Measurements from ENCODE around the gene ADORA2A. TPM values are rescaled to one million over a fixed set of nuclear protein-coding genes. Genes with fewer than 3 reads are reported as not detected.

ADORA2A gene
- total RNA-seq, 2 donors from 2014 or later: 14.5 to 47.6 TPM

DNA sequence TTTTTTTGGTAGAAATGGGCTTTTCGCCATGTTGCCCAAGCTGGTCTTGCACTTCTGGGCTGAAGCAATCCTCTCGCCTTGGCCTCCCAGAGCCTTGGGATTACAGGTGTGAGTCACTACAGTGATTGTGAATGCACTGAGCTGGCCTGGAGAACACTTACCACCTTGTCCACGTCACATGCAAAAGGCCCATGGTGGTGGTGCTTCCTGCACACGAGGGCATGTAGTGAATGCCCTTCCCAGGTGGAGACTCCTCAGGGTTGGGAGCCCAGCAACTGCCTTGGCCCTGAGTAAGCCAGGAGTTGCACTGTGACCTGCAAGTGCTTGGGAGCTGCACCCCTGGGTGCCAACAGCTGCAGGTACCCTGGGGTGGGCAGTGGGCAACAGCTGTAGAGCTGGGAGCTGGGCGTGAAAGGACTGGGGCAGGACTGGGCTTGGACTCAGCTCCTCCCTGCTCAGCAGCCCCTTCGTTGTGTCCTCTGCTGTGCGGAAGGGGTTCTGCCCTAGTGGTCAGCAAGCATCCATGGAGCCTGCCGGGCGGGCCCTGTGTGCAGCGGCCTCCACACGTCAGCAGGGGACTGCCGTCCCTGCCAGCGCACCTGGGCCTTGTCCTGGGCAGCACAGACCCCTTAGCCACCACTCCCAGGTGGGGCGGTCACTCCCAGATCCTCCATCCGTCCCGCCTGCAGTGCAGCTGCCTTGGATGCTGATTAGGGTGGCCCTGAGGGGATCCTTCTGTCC lies 9.3 kb upstream of the ADORA2A start:
- peaks cover 34% of the 10 kb centered on the region for H3K36me3 ChIP-seq
- DNase-seq (ENCODE audit: low spot score) (no peak), ATAC-seq (ENCODE audit: insufficient number of reproducible peaks, low FRiP score, low read depth) (no peak)
- H3K4me1 ChIP-seq (ENCODE audit: control insufficient read depth in 1 of 2, low read depth in 2 of 2): no peaks in the 10 kb centered on the region
- H3K9me3 ChIP-seq: no peaks in the 10 kb centered on the region
- TF ChIP-seq, protein P1, sequence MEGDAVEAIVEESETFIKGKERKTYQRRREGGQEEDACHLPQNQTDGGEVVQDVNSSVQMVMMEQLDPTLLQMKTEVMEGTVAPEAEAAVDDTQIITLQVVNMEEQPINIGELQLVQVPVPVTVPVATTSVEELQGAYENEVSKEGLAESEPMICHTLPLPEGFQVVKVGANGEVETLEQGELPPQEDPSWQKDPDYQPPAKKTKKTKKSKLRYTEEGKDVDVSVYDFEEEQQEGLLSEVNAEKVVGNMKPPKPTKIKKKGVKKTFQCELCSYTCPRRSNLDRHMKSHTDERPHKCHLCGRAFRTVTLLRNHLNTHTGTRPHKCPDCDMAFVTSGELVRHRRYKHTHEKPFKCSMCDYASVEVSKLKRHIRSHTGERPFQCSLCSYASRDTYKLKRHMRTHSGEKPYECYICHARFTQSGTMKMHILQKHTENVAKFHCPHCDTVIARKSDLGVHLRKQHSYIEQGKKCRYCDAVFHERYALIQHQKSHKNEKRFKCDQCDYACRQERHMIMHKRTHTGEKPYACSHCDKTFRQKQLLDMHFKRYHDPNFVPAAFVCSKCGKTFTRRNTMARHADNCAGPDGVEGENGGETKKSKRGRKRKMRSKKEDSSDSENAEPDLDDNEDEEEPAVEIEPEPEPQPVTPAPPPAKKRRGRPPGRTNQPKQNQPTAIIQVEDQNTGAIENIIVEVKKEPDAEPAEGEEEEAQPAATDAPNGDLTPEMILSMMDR (IDR thresholded peaks at IDR 0.05): no peak
- H3K27ac ChIP-seq: no peak overlapping the region
- H3K4me3 ChIP-seq: no peak overlapping the region
- no peaks in the 10 kb centered on the region for H3K27me3 ChIP-seq (replicated peaks; ENCODE audit: insufficient read depth)

- Histone ChIP-seq H3K4me1 (ENCODE audit: control insufficient read depth in 1 of 2, low read depth in 2 of 2) (peaks cover 0 to 5% of the 10 kb centered on the region in 2 donors), H3K9me3 (no peaks in the 10 kb centered on the region), H3K36me3 (peaks cover 25% of the 10 kb centered on the region), H3K4me3 (no peak overlapping the region), H3K27ac (no peak overlapping the region), H3K27me3 (replicated peaks; ENCODE audit: insufficient read depth) (no peaks in the 10 kb centered on the region)
- ATAC-seq (ENCODE audit: insufficient number of reproducible peaks, low FRiP score, low read depth) (no peak), DNase-seq (ENCODE audit: low spot score) (no peak)
- TF ChIP-seq, protein P1 (IDR thresholded peaks at IDR 0.05): no peak
Measured at GRCh38 chr22:24418786-24419474, 8.5 kb upstream of the ADORA2A start.

DNA sequence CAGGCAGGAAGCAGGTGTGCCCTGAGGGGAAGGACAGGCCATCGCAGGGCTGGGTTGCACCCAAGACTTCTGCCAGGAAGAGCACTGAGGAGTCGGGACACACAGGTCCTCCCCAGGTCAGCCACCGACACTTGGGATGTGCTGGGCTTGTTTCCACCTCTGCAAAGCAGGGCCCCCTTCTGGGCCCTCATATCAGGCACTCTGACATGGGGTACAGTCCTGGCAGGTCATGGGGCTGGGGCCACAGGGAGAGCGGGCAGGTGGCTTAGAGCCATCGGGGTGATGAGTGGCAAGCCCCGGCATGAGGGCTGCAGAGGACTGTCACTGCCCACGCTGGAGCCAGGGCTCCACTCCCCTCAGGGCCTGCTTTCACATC lies 7.9 kb upstream of the ADORA2A start:
- DNase-seq (ENCODE audit: low spot score) (no peak), ATAC-seq (ENCODE audit: insufficient number of reproducible peaks, low FRiP score, low read depth) (no peak)
- no peaks in the 10 kb centered on the region for H3K9me3 ChIP-seq
- no peak overlapping the region for H3K27ac ChIP-seq
- TF ChIP-seq, protein P1 (IDR thresholded peaks at IDR 0.05): no peak
- peaks cover 21% of the 10 kb centered on the region for H3K36me3 ChIP-seq
- H3K4me1 ChIP-seq (ENCODE audit: control insufficient read depth in 1 of 2, low read depth in 2 of 2): peaks cover 2 to 10% of the 10 kb centered on the region in 2 donors
- H3K4me3 ChIP-seq: no peak overlapping the region
- no peaks in the 10 kb centered on the region for H3K27me3 ChIP-seq (replicated peaks; ENCODE audit: insufficient read depth)

DNA sequence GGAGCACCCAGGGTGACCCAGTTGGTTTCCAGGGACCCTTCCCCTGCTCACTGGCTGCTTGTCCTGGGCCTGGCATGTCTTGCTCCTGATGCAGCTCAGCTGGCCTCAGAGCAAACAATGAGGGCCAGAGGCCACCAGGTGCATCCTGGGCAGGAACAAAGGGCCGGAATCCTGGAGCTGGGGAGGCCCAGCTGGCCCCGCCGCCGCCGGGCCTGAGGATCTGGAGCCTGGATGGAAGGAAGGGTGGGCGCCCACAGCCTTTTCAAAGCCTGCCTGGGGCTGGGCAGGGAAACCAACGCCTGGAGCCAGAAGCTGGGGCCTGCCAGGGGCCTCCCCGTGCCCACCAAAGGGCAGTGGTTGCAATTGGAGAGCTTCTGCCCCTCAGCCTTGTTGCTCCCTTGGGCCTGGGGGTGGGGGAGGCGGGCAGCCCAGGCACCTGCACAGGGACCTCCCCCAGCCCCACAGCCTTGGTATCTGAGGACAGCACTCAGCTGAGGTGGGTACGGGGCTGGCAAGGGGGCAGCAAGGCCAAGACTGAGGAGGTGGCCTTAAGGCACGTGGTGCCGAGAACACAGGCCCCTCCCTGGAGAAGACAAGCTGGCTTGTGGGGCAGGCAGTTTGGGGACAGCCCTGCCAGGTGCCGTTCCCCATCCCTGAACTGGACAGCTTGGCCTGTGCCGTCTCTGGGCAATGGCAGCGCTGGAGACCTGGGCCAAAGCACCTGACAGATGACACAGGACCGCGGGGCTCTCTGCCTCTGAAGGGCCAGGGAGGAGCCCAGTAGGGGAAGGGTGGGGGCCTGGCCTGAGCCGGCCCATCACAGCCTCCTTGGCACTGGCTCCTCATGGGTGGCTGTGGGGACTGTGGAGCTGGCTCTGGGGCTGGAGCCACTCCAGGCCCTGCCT lies 7.1 kb upstream of the ADORA2A start:
- ATAC-seq (ENCODE audit: insufficient number of reproducible peaks, low FRiP score, low read depth): no peak
- no peak for DNase-seq (ENCODE audit: low spot score)

More for the DNA sequence above, 7.1 kb upstream of the ADORA2A start:
- Histone ChIP-seq H3K4me3 (no peak overlapping the region), H3K4me1 (ENCODE audit: control insufficient read depth in 1 of 2, low read depth in 2 of 2) (peaks cover 2 to 10% of the 10 kb centered on the region in 2 donors), H3K9me3 (no peaks in the 10 kb centered on the region), H3K27ac (no peak overlapping the region), H3K36me3 (peaks cover 12% of the 10 kb centered on the region), H3K27me3 (replicated peaks; ENCODE audit: insufficient read depth) (no peaks in the 10 kb centered on the region)
- TF ChIP-seq, protein P1 (IDR thresholded peaks at IDR 0.05): no peak
